PC-9 (cell line): ENCODE measurements around the gene PRR33. TPM values are rescaled to one million over a fixed set of nuclear protein-coding genes. Genes with fewer than 3 reads are reported as not detected.

Experiments used
- BruUV-seq: library from RNA; stranded (reverse); fragments of 400-500 nt; replicated peaks from 2 replicates; lab custom pipeline; 2021; lab: Mats Ljungman, UMichigan
- CTCF ChIA-PET: fragments of 300-600 bp; sonication (Branson Sonifier 250); formaldehyde crosslinking; loops from one replicate; lab custom pipeline; 2022; ENCODE audit warnings: antibody characterized with exemption; lab: Charles Lee
- POLR2A ChIA-PET: fragments of 300-600 bp; sonication (Branson Sonifier 250); formaldehyde crosslinking; loops from one replicate; lab custom pipeline; 2022; ENCODE audit warnings: antibody characterized with exemption; ENCODE audit not compliant: unreplicated experiment; lab: Charles Lee
- DNase-seq, 2 experiments: peaks; one replicate each; pipeline versions ENCODE4 v3.0.0 to v3.0.0-alpha.2; 2015 to 2022; ENCODE audit warnings: mixed read lengths in 1 of 2
- H2AFZ ChIP-seq: fragments of 200-600 bp; sonication (generic); 2 replicates; pipeline ENCODE4 v1.8.1; 2017; ENCODE audit warnings: antibody characterized with exemption
- H3F3A ChIP-seq: fragments of 200-600 bp; sonication (generic); 2 replicates; pipeline ENCODE4 v1.8.1; 2017; ENCODE audit warnings: antibody characterized with exemption, mild to moderate bottlenecking, low read depth; ENCODE audit not compliant: insufficient read depth
- H3K27ac ChIP-seq: fragments of 200-600 bp; sonication (generic); 2 replicates; pipeline ENCODE4 v1.6.1; 2016; ENCODE audit warnings: mixed run types
- H3K27me3 ChIP-seq: fragments of 200-600 bp; sonication (generic); 2 replicates; pipeline ENCODE4 v1.6.1; 2016; ENCODE audit warnings: low read depth, mixed run types; ENCODE audit not compliant: insufficient read depth
- H3K36me3 ChIP-seq: fragments of 200-600 bp; sonication (generic); 2 replicates; pipeline ENCODE4 v1.6.1; 2016; ENCODE audit warnings: low read depth, mixed run types
- H3K4me1 ChIP-seq: fragments of 200-600 bp; sonication (generic); replicated peaks from 2 replicates; pipeline ENCODE4 v1.6.1; 2016; ENCODE audit warnings: mixed run types; ENCODE audit not compliant: insufficient read depth
- H3K4me2 ChIP-seq: fragments of 200-600 bp; sonication (generic); 2 replicates; pipeline ENCODE4 v1.6.1; 2017; ENCODE audit warnings: mixed run types
- H3K4me3 ChIP-seq: fragments of 200-600 bp; sonication (generic); 2 replicates; pipeline ENCODE4 v1.6.1; 2016; ENCODE audit warnings: mixed run types
- H3K79me2 ChIP-seq: fragments of 200-600 bp; sonication (generic); 2 replicates; pipeline ENCODE4 v1.6.1; 2017; ENCODE audit warnings: low read depth, mixed run types
- H3K9me2 ChIP-seq: fragments of 200-600 bp; sonication (generic); 2 replicates; pipeline ENCODE4 v1.8.1; 2017; ENCODE audit warnings: mild to moderate bottlenecking; ENCODE audit not compliant: insufficient read depth
- H3K9me3 ChIP-seq: fragments of 200-600 bp; sonication (generic); 2 replicates; pipeline ENCODE4 v1.8.1; 2016; ENCODE audit warnings: low read depth; ENCODE audit not compliant: insufficient read depth
- H4K20me1 ChIP-seq: fragments of 200-600 bp; sonication (generic); 2 replicates; pipeline ENCODE4 v1.8.1; 2017; ENCODE audit not compliant: insufficient read depth
- EZH2 ChIP-seq: fragments of 200-600 bp; sonication (generic); IDR thresholded peaks from 2 replicates; pipeline ENCODE4 v1.8.0; 2017; ENCODE audit warnings: antibody characterized with exemption, low read depth
- intact Hi-C: fragments of 100-400 bp; cut with micrococcal nuclease; formaldehyde crosslinking; loops from one replicate; pipeline ENCODE4 v1.10.0; 2022; ENCODE audit not compliant: unreplicated experiment
- total RNA-seq: library from RNA; stranded (reverse); gene quantifications from 2 replicates; pipeline ENCODE4 v1.2.3, GENCODE V29; 2021
- TF ChIP-seq, protein P1 (sequence below): fragments of 200-600 bp; sonication (generic); conservative IDR thresholded peaks from 2 replicates; pipeline ENCODE4 v1.6.1; 2017; ENCODE audit warnings: mixed run types, antibody characterized with exemption, mild to moderate bottlenecking, moderate library complexity

PRR33 gene
- total RNA-seq, 1 experiment from 2014 or later: not detected

DNA sequence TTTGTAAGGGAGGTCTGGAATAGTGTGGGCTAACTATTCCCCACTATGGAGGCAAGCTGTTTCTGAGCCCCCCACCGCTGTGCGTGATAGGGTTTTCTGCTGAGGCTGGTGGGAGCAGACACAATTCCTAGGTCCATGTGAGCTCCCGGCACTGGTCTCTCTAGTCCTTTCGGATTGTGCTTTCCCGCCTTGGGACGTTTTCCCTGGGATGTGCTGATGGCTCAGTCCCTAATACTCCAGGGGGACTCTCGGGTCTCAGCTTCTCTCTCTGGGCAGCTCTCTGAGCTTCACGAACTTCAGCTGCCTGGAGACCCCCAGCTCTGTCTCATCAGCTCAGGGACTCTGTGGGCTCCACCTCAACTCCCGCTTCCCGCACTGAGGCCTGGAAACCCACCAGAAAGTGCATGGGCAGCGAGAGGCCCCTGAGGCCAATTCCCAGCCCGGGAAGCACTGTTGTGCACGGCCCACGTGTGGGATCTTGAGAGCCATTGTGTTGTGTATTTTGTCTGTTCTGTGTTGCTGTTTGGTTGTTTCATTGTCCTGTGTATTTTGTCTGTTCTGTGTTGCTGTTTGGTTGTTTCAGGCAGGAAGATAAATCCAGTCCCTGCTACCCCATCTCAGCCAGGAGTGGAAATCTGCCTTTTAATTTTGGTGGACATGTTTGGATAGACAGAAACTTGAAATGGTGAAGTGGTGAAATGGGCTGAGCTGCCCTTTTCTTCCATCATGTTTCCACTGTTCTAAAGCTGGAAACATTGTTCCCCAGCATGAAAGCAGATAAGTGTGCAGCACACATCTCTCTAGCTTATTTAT is 15.1 kb upstream of the PRR33 start:
- H3K27ac ChIP-seq: no peak overlapping the region
- intact Hi-C loops: no loop called here
- POLR2A ChIA-PET: interaction anchor here (0.6 kb wide), 1 partner anchor 24 kb away, joined by 3 read pairs; no protein-coding TSS in a partner anchor
- no peaks in the 10 kb centered on the region for H4K20me1 ChIP-seq
- no peaks in the 10 kb centered on the region for H3K36me3 ChIP-seq
- H3K4me2 ChIP-seq: no peak overlapping the region
- no peaks in the 10 kb centered on the region for H3K79me2 ChIP-seq
- no peak for TF ChIP-seq EZH2
- TF ChIP-seq, protein P1, sequence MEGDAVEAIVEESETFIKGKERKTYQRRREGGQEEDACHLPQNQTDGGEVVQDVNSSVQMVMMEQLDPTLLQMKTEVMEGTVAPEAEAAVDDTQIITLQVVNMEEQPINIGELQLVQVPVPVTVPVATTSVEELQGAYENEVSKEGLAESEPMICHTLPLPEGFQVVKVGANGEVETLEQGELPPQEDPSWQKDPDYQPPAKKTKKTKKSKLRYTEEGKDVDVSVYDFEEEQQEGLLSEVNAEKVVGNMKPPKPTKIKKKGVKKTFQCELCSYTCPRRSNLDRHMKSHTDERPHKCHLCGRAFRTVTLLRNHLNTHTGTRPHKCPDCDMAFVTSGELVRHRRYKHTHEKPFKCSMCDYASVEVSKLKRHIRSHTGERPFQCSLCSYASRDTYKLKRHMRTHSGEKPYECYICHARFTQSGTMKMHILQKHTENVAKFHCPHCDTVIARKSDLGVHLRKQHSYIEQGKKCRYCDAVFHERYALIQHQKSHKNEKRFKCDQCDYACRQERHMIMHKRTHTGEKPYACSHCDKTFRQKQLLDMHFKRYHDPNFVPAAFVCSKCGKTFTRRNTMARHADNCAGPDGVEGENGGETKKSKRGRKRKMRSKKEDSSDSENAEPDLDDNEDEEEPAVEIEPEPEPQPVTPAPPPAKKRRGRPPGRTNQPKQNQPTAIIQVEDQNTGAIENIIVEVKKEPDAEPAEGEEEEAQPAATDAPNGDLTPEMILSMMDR: no peak
- no peaks in the 10 kb centered on the region for H3K9me3 ChIP-seq
- H3K27me3 ChIP-seq: peaks cover 49% of the 10 kb centered on the region
- no peak overlapping the region for H2AFZ ChIP-seq
- no peak for DNase-seq
- H3F3A ChIP-seq: no peaks in the 10 kb centered on the region
- no peak overlapping the region for H3K4me3 ChIP-seq
- no peaks in the 10 kb centered on the region for H3K9me2 ChIP-seq
- no TSS peak for BruUV-seq
- no peaks in the 10 kb centered on the region for H3K4me1 ChIP-seq
- CTCF ChIA-PET: interaction anchor here (0.5 to 0.8 kb wide), 2 partner anchors 206 to 354 kb away, joined by 3 to 9 read pairs; no protein-coding TSS in a partner anchor

DNA sequence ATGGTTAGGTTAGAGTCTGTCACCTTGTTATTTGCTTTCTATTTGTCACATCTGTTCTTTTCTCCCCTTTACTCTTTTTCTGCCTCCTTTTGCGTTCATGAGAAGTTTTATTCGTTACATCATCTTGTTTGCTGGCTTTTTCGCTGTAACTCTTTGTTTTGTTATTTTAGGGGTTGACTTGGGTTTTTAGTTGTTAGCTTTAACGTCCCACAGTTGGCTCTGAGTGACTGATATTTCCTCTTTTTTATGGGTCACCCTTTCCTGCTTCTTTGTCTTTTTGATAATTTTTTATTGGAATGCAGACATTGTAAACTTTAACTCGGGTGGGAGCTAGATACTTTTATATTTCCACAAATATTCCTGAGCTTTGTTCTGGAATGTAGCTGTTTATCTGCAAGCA is 14.5 kb upstream of the PRR33 start:
- POLR2A ChIA-PET: interaction anchor here (0.6 kb wide), 1 partner anchor 25 kb away, joined by 3 read pairs; no protein-coding TSS in a partner anchor
- no peak for TF ChIP-seq EZH2
- TF ChIP-seq, protein P1: no peak

DNA sequence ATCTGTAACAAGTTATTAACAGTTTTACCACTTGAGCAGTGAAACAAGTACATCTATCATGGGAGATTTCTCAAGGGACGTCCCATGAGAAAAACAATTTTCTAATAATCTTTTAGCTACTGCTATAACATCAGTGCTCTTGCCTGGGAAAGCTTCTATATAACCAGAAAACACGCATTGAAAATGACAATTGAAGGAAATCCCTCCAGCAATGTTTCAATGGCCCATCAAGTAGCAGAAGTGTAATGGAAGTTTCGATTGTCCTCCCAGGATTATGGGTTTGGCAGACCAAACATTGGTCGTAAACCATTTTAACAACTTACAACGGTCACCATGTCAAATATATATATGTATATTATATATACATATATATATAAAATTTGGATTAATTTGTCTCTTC is 8.0 kb upstream of the PRR33 start:
- Histone ChIP-seq H3K27me3 (peaks cover 55% of the 10 kb centered on the region), H3K9me3 (no peaks in the 10 kb centered on the region), H3F3A (no peaks in the 10 kb centered on the region), H3K4me2 (no peak overlapping the region), H3K79me2 (no peaks in the 10 kb centered on the region), H2AFZ (no peak overlapping the region), H3K27ac (no peak overlapping the region), H3K4me3 (no peak overlapping the region), H3K36me3 (no peaks in the 10 kb centered on the region), H3K4me1 (no peaks in the 10 kb centered on the region), H3K9me2 (no peaks in the 10 kb centered on the region), H4K20me1 (no peaks in the 10 kb centered on the region)
- ChIA-PET POLR2A (no interaction called here), CTCF (no interaction called here)
- no peak for DNase-seq
- BruUV-seq: no TSS peak
- TF ChIP-seq EZH2: no peak
- TF ChIP-seq, protein P1: no peak
- intact Hi-C loops: no loop called here

More for the DNA sequence above, 14.5 kb upstream of the PRR33 start:
- peaks cover 53% of the 10 kb centered on the region for H3K27me3 ChIP-seq
- H3K9me3 ChIP-seq: no peaks in the 10 kb centered on the region
- H3K27ac ChIP-seq: no peak overlapping the region
- no peaks in the 10 kb centered on the region for H4K20me1 ChIP-seq
- no TSS peak for BruUV-seq
- CTCF ChIA-PET: interaction anchor here (0.5 to 0.8 kb wide), 2 partner anchors 206 to 353 kb away, joined by 3 to 9 read pairs; no protein-coding TSS in a partner anchor
- H3K9me2 ChIP-seq: no peaks in the 10 kb centered on the region
- no peaks in the 10 kb centered on the region for H3K79me2 ChIP-seq
- no peaks in the 10 kb centered on the region for H3F3A ChIP-seq
- no peak overlapping the region for H3K4me2 ChIP-seq
- no peaks in the 10 kb centered on the region for H3K4me1 ChIP-seq
- intact Hi-C loops: no loop called here
- DNase-seq: no peak
- H3K4me3 ChIP-seq: no peak overlapping the region
- no peaks in the 10 kb centered on the region for H3K36me3 ChIP-seq
- H2AFZ ChIP-seq: no peak overlapping the region
